Nephron (organoid): ENCODE results near the gene YBEY.

Experiments used
- H3K27ac Mint-ChIP-seq, 3 experiments: 2 replicates each; pipeline ENCODE4 v1.8.0; 2020; ENCODE audit warnings: mixed read lengths in 3 of 3, mild to moderate bottlenecking in 2 of 3, moderate library complexity in 1 of 3
- H3K27me3 Mint-ChIP-seq: 2 replicates; pipeline ENCODE4 v1.8.0; 2021; ENCODE audit warnings: low read depth, mild to moderate bottlenecking, moderate library complexity, mixed read lengths
- H3K36me3 Mint-ChIP-seq: 2 replicates; pipeline ENCODE4 v1.8.0; 2020; ENCODE audit warnings: low read depth, mixed read lengths
- H3K4me1 Mint-ChIP-seq: 2 replicates; pipeline ENCODE4 v1.8.0; 2020; ENCODE audit warnings: mixed read lengths
- H3K4me3 Mint-ChIP-seq, 3 experiments: 2 replicates each; pipeline ENCODE4 v1.8.0; 2020; ENCODE audit warnings: mild to moderate bottlenecking in 3 of 3, mixed read lengths in 3 of 3, moderate library complexity in 2 of 3
- H3K9me3 Mint-ChIP-seq: 2 replicates; pipeline ENCODE4 v1.8.0; 2020; ENCODE audit warnings: mixed read lengths
- CTCF ChIP-seq, 3 experiments: fragments of 200-600 bp; sonication (generic); IDR thresholded peaks; one replicate each; pipeline ENCODE4 v1.5.0; 2021; ENCODE audit warnings: antibody characterized with exemption in 3 of 3; ENCODE audit not compliant: unreplicated experiment in 3 of 3

Gene YBEY

GRCh38 chr21:46244602-46245001 lies 41.5 kb upstream of the YBEY start:
- H3K4me1 Mint-ChIP-seq = no peaks in the 10 kb centered on the region

GRCh38 chr21:46245213-46245915 lies 40.8 kb upstream of the YBEY start:
- H3K27me3 Mint-ChIP-seq = no peaks in the 10 kb centered on the region
- H3K4me1 Mint-ChIP-seq = no peaks in the 10 kb centered on the region
- no peak overlapping the region for H3K4me3 Mint-ChIP-seq
- H3K27ac Mint-ChIP-seq = no peak overlapping the region
- no peaks in the 10 kb centered on the region for H3K9me3 Mint-ChIP-seq
- no peak for TF ChIP-seq CTCF (IDR thresholded peaks at IDR 0.05; ENCODE audit: unreplicated experiment in 3 of 3)
- H3K36me3 Mint-ChIP-seq = peaks cover 70% of the 10 kb centered on the region

More at GRCh38 chr21:46244602-46245001, 41.5 kb upstream of the YBEY start:
- TF ChIP-seq CTCF (IDR thresholded peaks at IDR 0.05; ENCODE audit: unreplicated experiment in 3 of 3) = no peak
- H3K27ac Mint-ChIP-seq = no peak overlapping the region
- peaks cover 68% of the 10 kb centered on the region for H3K36me3 Mint-ChIP-seq
- H3K27me3 Mint-ChIP-seq = no peaks in the 10 kb centered on the region
- H3K9me3 Mint-ChIP-seq = no peaks in the 10 kb centered on the region
- H3K4me3 Mint-ChIP-seq = no peak overlapping the region

DNA sequence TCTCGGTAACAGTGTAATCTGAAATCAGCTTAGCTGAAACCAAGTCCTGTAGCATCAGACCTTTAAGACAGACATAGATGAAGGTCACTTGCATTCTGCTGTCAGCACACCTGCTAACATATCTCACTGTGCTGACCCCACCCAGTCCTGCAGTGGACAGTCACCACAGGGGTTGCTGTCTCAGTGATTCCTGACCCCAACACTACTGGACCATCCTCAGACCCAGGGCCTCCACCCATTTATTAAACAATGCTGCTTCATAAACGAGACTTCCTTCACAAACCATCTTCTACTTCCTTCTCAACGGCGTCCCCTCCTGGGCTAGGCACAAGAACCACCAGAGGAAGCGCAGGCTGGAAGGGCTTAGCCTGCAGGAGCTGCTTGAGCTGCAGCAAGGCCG lies 39.8 kb upstream of the YBEY start:
- Mint-ChIP-seq H3K4me1 (no peaks in the 10 kb centered on the region), H3K36me3 (peaks cover 70% of the 10 kb centered on the region), H3K27ac (no peak overlapping the region), H3K4me3 (no peak overlapping the region), H3K9me3 (no peaks in the 10 kb centered on the region), H3K27me3 (no peaks in the 10 kb centered on the region)
- TF ChIP-seq CTCF (IDR thresholded peaks at IDR 0.05; ENCODE audit: unreplicated experiment in 3 of 3) = no peak

DNA sequence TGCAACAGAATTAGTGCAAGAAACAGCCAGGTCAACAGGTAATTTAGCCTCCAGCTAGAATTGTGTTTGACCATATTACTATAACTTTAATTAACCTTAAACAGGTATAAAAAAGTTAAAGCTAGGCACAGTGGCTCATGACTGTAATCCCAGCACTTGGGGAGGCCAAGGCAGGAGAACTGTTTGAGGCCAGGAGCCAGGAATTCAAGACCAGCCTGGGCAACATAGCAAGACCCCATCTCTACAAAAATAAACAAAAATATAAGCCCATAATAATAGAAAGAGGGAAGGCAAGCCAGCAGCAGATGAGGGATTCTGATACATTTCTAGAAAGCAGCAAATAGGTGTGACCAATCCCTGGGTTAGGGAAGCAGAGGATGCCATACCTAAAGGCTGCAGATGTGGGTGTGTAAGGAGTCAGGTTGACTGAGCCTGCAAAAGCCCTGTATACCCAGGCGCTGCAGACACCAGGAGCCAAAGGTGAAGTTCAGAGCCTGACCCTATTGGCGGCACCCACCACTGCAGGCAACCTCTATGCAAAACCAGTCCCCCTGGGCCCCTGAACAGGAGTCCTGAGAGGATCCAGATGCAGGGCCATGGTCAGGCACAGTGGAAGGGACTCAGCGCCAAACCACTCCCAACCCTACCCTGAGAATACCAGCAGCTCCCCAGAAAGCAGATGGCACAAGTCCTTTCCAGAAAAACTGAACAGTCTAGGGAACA lies 38.3 kb upstream of the YBEY start:
- no peak for TF ChIP-seq CTCF (IDR thresholded peaks at IDR 0.05; ENCODE audit: unreplicated experiment in 3 of 3)
- Mint-ChIP-seq H3K9me3 (no peaks in the 10 kb centered on the region), H3K4me3 (no peak overlapping the region), H3K36me3 (peaks cover 72% of the 10 kb centered on the region), H3K27me3 (no peaks in the 10 kb centered on the region), H3K4me1 (no peaks in the 10 kb centered on the region), H3K27ac (no peak overlapping the region)

DNA sequence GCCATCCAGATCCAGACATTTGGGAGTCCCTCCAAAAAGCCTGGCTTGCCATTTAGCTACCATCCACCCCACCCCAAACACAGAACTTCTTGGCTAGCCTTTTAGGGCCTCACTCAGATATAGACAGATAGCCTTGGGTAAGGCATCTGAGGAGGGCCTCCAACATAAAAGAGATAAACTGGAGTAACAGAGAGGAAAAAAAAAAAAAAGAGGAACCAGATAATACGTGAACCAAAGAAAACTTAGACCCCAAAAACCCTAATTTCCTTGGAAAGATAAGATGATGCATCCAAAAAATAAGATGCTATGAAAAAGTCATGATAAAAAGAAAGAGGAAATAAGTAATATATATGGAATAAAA lies 37.7 kb upstream of the YBEY start:
- Mint-ChIP-seq H3K36me3 (peaks cover 71% of the 10 kb centered on the region), H3K27ac (no peak overlapping the region), H3K4me3 (no peak overlapping the region), H3K27me3 (no peaks in the 10 kb centered on the region), H3K9me3 (no peaks in the 10 kb centered on the region), H3K4me1 (no peaks in the 10 kb centered on the region)
- no peak for TF ChIP-seq CTCF (IDR thresholded peaks at IDR 0.05; ENCODE audit: unreplicated experiment in 3 of 3)

- Mint-ChIP-seq H3K27me3 (no peaks in the 10 kb centered on the region), H3K4me1 (no peaks in the 10 kb centered on the region), H3K9me3 (no peaks in the 10 kb centered on the region), H3K4me3 (no peak overlapping the region), H3K36me3 (peaks cover 73% of the 10 kb centered on the region), H3K27ac (no peak overlapping the region)
- no peak for TF ChIP-seq CTCF (IDR thresholded peaks at IDR 0.05; ENCODE audit: unreplicated experiment in 3 of 3)
Measured at GRCh38 chr21:46248827-46249226, 37.3 kb upstream of the YBEY start.
